Nephron (organoid): ENCODE measurements around the gene TJAP1.

Experiments
- H3K27ac Mint-ChIP-seq, 3 experiments: 2 replicates each; pipeline ENCODE4 v1.8.0; 2020; ENCODE audit warnings: mixed read lengths in 3 of 3, mild to moderate bottlenecking in 2 of 3, moderate library complexity in 1 of 3
- H3K27me3 Mint-ChIP-seq: 2 replicates; pipeline ENCODE4 v1.8.0; 2021; ENCODE audit warnings: low read depth, mild to moderate bottlenecking, moderate library complexity, mixed read lengths
- H3K36me3 Mint-ChIP-seq: 2 replicates; pipeline ENCODE4 v1.8.0; 2020; ENCODE audit warnings: low read depth, mixed read lengths
- H3K4me1 Mint-ChIP-seq: 2 replicates; pipeline ENCODE4 v1.8.0; 2020; ENCODE audit warnings: mixed read lengths
- H3K4me3 Mint-ChIP-seq, 3 experiments: 2 replicates each; pipeline ENCODE4 v1.8.0; 2020; ENCODE audit warnings: mild to moderate bottlenecking in 3 of 3, mixed read lengths in 3 of 3, moderate library complexity in 2 of 3
- H3K9me3 Mint-ChIP-seq: 2 replicates; pipeline ENCODE4 v1.8.0; 2020; ENCODE audit warnings: mixed read lengths
- CTCF ChIP-seq, 3 experiments: fragments of 200-600 bp; sonication (generic); IDR thresholded peaks; one replicate each; pipeline ENCODE4 v1.5.0; 2021; ENCODE audit warnings: antibody characterized with exemption in 3 of 3; ENCODE audit not compliant: unreplicated experiment in 3 of 3

TJAP1 gene

GRCh38 chr6:43509984-43510826, 32.8 kb downstream of the TJAP1 start, which contains the start of gene LRRC73:
TSS of gene LRRC73 (minus strand) at chr6:43510346. CDS start at chr6:43509785, 561 bp downstream.
- Mint-ChIP-seq H3K4me1 (peaks cover 23% of the 10 kb centered on the region), H3K36me3 (peaks cover 28% of the 10 kb centered on the region), H3K4me3 (peak within 1 kb of the TSS; percentile 86 to 92 (median 87)), H3K27ac (peak within 1 kb of the TSS in 2 of 3 experiments; percentile 3 to 56), H3K27me3 (peaks cover 18% of the 10 kb centered on the region), H3K9me3 (no peaks in the 10 kb centered on the region)
- no peak for TF ChIP-seq CTCF (IDR thresholded peaks at IDR 0.05; ENCODE audit: unreplicated experiment in 3 of 3)

GRCh38 chr6:43510827-43511163, 33.4 kb downstream of the TJAP1 start:
- H3K36me3 Mint-ChIP-seq = peaks cover 31% of the 10 kb centered on the region

GRCh38 chr6:43511824-43512415, 34.5 kb downstream of the TJAP1 start:
- TF ChIP-seq CTCF (IDR thresholded peaks at IDR 0.05; ENCODE audit: unreplicated experiment in 3 of 3) = no peak
- Mint-ChIP-seq H3K36me3 (peaks cover 33% of the 10 kb centered on the region), H3K27me3 (peaks cover 18% of the 10 kb centered on the region), H3K9me3 (no peaks in the 10 kb centered on the region), H3K4me3 (peak overlapping the region; percentile 45 to 72 (median 68)), H3K27ac (no peak overlapping the region), H3K4me1 (peaks cover 28% of the 10 kb centered on the region)

More at GRCh38 chr6:43510827-43511163, 33.4 kb downstream of the TJAP1 start:
- no peak for TF ChIP-seq CTCF (IDR thresholded peaks at IDR 0.05; ENCODE audit: unreplicated experiment in 3 of 3)
- H3K4me1 Mint-ChIP-seq = peaks cover 27% of the 10 kb centered on the region
- peaks cover 18% of the 10 kb centered on the region for H3K27me3 Mint-ChIP-seq
- peak overlapping the region; percentile 78 to 83 (median 81) for H3K4me3 Mint-ChIP-seq
- H3K9me3 Mint-ChIP-seq = no peaks in the 10 kb centered on the region
- H3K27ac Mint-ChIP-seq = no peak overlapping the region

- no peak overlapping the region for H3K4me3 Mint-ChIP-seq
- peaks cover 43% of the 10 kb centered on the region for H3K36me3 Mint-ChIP-seq
- H3K27ac Mint-ChIP-seq = no peak overlapping the region
- H3K9me3 Mint-ChIP-seq = no peaks in the 10 kb centered on the region
- H3K27me3 Mint-ChIP-seq = no peaks in the 10 kb centered on the region
- peaks cover 19% of the 10 kb centered on the region for H3K4me1 Mint-ChIP-seq
- no peak for TF ChIP-seq CTCF (IDR thresholded peaks at IDR 0.05; ENCODE audit: unreplicated experiment in 3 of 3)
Observed at GRCh38 chr6:43515808-43516207, 38.4 kb downstream of the TJAP1 start.

GRCh38 chr6:43516367-43516696, 39.0 kb downstream of the TJAP1 start:
- H3K27me3 Mint-ChIP-seq = no peaks in the 10 kb centered on the region
- peaks cover 42% of the 10 kb centered on the region for H3K36me3 Mint-ChIP-seq
- no peaks in the 10 kb centered on the region for H3K9me3 Mint-ChIP-seq
- H3K4me3 Mint-ChIP-seq = no peak overlapping the region
- no peak for TF ChIP-seq CTCF (IDR thresholded peaks at IDR 0.05; ENCODE audit: unreplicated experiment in 3 of 3)
- H3K27ac Mint-ChIP-seq = no peak overlapping the region
- H3K4me1 Mint-ChIP-seq = peaks cover 19% of the 10 kb centered on the region
